Measurements from ENCODE around the gene POR.
"Not testable (repeated sequence)": the region's sequence is repeated elsewhere in the genome, so short reads cannot be mapped to it uniquely, and the experiment has no call there.

Gene POR

GRCh38 chr7:75887669-75888369 lies 27.1 kb upstream of the POR start:
- no peak for DNase-seq

GRCh38 chr7:75888464-75889222 lies 26.3 kb upstream of the POR start:
- DNase-seq, result no peak

DNA sequence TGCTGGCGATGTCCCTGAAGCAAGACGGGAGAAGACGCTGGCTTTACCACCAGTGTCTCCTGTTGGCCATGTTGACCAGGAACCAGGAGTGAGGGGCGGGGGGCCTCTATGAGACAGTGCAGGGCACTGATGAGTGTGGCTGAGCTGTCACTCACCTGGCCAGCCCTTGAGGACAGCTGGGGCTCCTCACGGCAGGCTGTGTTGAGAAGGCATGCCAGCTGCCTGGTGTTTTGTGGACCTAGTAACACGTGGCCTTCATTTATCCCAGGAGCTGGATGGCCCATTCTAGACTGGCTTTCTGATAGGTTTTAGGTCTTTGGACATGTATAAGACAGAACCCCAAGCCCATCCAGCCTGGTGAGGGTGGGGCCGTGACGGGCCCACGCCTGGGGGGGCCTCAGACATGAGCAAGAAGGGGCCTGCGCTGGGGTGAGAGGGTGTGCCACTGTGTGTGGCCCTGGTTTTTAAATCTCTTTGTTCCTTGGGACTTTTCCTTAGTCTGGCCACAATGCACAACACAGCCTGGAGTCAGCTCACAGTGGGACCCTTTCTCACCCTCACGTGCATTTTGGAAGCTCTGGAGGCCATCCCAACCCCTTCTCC lies 25.6 kb upstream of the POR start:
- no peak for DNase-seq

GRCh38 chr7:75889826-75890225 lies 25.1 kb upstream of the POR start:
- DNase-seq, result no peak

- DNase-seq, result not testable (repeated sequence)
Observed at GRCh38 chr7:75891237-75891636, 23.7 kb upstream of the POR start.

- no peak for DNase-seq
Observed at GRCh38 chr7:75891815-75892411, 23.0 kb upstream of the POR start.

- DNase-seq, result no peak
Observed at GRCh38 chr7:75892634-75893272, 22.2 kb upstream of the POR start.

DNA sequence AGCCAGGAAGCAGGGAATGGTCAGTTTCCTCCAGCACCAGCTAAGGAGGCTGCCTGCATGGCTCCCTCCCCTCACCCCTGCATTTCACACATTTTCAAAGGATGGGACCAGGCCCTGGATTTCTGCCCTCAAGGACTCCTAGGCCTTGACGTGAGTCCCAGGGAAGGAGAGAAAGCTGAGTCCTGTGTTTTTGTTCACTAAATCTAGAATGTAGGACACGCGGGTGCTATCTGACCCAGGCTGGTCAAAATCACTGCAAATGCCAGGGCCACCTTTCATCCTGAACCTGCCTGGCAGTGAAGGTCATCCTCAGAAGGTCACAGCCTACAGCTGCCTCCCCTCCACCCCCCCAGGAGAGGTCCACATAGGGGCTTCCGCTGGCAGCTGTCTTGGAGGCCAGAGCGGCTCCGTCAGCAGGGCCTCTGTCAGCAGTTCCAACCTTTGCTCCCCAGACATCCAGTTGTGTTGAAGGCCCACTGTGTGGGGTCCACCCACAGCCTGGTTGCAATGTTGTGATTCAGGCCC lies 18.1 kb upstream of the POR start:
- no peak for DNase-seq

DNA sequence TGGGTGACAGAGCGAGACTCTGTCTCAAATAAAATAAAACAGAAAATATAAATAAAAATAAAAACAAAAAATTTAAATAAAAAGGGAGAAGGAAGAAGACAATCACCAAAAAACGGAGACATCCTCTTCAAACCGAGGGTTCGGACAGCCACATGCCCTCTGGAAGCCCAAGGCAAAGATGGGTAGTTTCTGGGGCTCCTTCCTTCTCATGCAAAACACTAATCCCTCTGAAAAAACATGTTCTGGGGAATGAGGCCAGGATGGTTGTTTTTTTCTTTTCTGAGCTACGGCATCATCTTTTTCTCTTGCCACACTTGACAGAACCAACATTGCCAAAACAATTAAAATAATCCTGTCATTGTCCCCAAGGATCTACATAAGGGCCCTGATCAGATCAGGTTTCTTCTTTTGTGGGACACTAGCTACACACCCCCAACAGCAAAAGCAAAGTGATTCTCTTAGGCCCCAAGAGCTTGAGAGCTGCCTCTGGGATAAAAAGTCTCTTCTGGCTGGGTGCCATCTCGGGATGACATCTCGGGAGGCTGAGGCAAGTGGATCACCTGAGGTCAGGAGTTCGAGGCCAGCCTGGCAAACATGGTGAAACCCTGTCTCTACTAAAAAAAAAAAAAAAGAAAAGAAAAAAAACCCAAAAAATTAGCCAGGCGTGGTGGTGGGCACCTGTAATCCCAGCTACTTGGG lies 14.2 kb upstream of the POR start:
- no peak for DNase-seq

- DNase-seq, result peak in 1 of 2 experiments; percentile 48
Observed at GRCh38 chr7:75905785-75906604, 9.0 kb upstream of the POR start.

DNA sequence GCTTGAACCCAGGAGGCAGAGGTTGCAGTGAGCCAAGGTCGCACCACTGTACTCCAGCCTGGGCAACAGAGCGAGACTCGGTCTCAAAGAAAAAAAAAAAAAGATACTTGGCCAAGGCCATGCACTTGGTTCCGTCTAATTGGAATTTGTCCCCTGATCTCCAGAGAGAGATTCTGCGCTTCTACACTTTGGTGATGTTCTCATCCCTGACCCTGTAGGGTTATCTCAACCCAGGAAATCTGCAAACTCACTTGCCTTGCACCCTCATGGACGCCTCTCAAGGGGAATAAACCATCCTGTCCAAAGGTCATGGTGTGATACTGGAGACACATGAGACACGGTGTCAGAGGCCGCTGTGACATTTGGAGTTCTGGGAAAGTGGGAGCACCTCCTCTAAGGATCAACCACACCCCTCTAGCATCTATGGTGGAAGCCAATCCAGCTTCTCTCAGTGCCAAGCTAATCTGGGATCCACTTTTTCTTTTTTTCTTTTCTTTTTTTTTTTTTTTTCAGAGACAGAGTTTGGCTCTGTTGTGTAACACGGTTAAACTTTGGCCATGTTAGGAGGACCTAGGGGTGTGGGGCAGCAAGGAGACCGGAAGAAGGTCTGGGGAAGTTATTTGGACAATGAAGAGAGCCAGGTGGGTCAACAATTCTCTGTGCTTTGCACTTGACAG lies 7.8 kb upstream of the POR start:
- no peak for DNase-seq

- not testable (repeated sequence) for DNase-seq
Observed at GRCh38 chr7:75907668-75908039, 7.3 kb upstream of the POR start.

GRCh38 chr7:75909521-75910132 lies 5.3 kb upstream of the POR start:
- DNase-seq, result no peak

DNA sequence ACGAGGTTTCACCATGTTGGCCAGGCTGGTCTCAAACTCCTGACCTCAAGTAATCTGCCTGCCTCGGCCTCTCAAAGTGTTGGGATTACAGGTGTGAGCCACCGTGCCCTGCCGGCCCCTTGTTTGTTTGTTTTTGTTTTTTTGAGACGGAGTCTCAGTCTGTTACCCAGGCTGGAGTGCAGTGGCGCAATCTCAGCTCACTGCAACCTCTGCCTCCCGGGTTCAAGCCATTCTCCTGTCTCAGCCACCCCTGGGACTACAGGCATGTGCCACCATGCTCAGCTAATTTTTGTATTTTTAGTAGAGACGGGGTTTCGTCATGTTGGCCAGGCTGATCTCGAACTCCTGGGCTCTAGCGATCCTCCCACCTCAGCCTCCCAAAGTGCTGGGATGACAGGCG lies 3.8 kb upstream of the POR start:
- DNase-seq, result not testable (repeated sequence)

DNA sequence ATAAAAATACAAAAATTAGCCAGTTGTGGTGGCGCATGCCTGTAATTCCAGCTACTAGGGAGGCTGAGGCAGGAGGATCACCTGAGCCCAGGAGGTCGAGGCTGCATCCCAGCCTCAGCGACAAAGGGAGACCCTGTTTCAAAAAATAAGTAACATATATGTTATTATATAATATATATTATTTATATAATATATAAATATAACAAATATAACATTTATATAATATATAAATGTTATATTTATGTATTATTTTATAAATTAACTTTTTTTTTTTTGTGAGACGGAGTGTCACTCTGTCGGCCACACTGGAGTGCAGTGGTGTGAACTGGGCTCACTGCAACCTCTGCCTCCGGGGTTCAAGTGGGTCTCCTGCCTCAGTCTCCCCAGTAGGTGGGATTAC lies 1.5 kb upstream of the POR start:
- DNase-seq, result no peak

DNA sequence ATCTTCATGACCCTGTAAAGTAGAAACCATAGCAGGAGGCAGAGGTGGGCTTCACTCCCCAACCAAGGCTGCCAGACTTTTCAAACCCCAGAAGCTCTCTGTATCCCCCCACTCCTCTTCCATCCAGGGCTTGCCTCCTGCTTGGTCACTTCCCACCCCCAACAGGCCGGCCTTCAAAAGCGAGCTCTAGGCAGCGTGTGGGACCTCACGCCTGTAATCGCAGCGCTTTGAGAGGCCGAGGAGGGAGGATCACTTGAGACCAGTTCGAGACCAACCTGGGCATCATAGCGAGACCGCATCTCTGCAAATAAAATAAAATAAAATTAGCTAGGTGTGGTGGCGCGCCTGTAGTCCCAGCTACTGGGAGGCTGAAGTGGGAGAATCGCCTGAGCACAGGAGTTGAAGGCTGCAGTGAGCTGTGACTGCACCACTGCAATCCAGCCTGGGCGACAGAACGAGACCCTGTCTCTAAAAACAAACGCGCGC lies 743 bp upstream of the POR start:
- no peak for DNase-seq

DNA sequence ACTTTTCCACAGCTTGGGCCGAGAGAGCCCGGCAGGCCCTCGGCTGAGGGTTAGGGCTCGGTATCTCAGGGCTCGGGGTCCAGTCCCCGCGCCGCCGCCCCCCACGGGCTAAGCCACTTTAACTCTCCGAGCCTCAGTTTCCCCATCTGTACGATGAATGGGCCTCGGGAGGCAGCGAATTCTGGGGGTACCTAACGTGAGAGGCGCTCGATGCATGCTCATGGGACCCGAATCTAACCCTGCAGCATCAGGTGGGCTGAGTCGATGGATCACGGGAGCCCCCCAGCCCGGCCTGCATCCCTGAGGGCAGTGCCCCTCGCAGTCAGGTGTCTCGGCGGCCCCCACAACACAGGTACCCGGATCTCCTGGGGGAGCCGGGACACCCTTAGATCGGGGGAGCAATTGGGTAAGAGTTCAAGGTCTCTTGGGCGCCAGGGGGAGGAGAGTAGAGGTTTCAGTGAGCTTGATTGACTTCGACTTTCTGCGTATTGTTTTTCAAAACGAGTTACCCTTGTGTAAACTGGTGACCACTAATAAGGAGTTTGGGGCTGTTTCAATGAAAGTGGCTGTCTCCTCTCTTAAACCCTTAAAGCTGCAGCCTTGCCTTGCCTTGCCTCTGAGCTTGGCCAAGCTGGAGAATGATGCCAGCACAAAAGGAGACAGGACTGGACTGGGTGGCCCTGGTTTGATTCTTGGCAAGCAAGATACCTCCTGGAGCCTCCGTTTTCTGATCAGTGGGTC lies 631 bp downstream of the POR start:
- DNase-seq, result peak in 1 of 2 experiments; percentile 15

DNA sequence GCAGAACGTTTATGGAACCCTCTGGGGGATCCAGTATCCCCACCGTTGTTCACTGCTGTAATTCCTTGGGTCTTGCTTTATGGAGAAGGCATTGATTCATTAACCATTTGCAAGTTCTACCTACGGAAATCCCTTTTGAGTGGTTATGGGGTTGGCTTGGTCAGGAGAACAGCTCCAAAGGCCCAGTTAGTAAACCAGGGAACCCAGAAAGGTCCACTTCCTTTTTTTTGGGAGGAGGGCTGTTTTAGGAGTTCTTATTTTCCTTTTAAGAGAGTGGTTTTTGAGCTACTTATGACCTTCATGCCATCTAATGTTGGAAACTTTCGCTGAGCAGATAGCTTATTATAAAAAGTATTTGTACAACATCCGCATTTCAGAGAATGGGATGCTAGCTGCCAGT lies 1.3 kb downstream of the POR start:
- DNase-seq, result no peak

Measured in NCI-H2081 (cell line).